Measurements from ENCODE around the gene ALDH1A3. TPM values are rescaled to one million over a fixed set of nuclear protein-coding genes. Genes with fewer than 3 reads are reported as not detected.

The ALDH1A3 gene
- total RNA-seq, 1 donor from 2014 or later, result 210 TPM

DNA sequence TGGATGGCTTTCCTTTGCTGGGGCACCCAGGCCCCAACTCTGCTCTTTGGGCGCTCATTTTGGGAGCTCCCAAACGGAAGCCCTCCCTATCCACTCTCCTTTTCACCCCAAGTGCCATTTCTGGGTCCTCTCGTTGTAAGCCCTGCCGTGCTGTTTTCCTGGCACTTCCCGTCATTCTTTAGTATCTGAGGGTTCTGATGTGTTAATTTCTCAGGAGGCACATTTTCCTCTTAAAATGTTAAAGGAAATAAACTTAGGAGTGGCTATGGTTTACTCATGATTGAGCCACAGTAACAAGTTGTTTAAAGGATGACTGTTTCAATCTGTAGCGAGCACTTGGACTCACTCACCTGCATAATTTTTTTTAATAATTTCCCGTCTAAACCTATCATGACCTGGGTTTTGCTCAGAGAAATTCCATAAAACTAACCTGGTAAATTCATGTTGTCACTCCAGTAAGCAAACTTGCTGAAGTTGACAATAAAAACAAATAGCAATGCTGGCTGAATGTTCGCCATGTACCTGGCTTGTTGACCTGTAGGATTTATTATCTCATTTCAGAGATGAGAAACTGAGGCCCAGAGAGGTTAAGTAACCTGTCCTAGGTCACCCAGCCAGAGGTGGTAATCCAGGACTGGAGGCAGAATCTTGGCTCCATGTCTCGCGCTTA is 10.6 kb downstream of the ALDH1A3 start:
- TF ChIP-seq CTCF (IDR thresholded peaks at IDR 0.05; ENCODE audit: insufficient read depth, low read length, poor library complexity, severe bottlenecking), result no peak
- DNase-seq (ENCODE audit: low read depth), result no peak
- Histone ChIP-seq H3K4me3 (ENCODE audit: low read depth, low read length) (no peak overlapping the region), H3K36me3 (ENCODE audit: control insufficient read depth, insufficient read depth, low read length) (peaks cover 1% of the 10 kb centered on the region), H3K27me3 (ENCODE audit: control insufficient read depth, insufficient read depth, low read length) (no peaks in the 10 kb centered on the region)

GRCh38 chr15:100890850-100891249 is 11.2 kb downstream of the ALDH1A3 start:
- H3K4me3 ChIP-seq (ENCODE audit: low read depth, low read length), result no peak overlapping the region
- peaks cover 1% of the 10 kb centered on the region for H3K36me3 ChIP-seq (ENCODE audit: control insufficient read depth, insufficient read depth, low read length)
- no peak for TF ChIP-seq CTCF (IDR thresholded peaks at IDR 0.05; ENCODE audit: insufficient read depth, low read length, poor library complexity, severe bottlenecking)
- no peak for DNase-seq (ENCODE audit: low read depth)
- no peaks in the 10 kb centered on the region for H3K27me3 ChIP-seq (ENCODE audit: control insufficient read depth, insufficient read depth, low read length)

DNA sequence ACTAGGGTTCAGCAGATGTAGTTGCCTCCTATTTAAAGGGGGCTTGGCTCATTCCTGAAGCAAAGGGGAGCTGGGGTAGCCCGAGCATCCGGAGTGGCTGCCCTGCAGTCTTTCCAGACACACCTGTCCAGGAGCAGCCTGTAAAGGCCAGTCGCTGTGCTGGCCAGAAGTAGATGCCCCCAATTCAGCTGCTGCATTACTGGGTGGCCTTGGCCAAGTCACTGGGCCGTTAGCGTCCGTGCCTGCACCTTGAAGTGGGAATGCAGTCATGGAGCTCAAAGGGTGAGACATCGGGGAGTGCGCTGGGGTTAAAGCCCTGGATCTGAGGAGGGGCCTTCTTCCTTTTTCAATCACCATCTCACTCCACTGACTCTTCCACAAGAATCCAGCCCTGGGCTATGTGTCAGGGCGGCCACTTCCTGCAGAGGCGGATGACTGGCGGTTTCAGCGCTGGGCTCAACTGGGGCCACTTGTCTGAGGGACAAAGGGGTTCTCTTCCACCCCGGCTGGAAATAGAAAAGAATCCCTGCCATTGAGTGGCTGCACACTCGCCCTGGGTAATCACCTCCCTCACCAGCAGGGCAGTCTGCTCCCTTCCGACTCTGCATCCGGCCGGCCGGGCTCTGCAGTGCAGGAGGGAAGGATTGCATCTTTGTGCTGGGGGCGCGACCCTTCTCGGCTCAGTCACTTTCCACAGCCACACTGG is 11.8 kb downstream of the ALDH1A3 start:
- H3K4me3 ChIP-seq (ENCODE audit: low read depth, low read length), result no peak overlapping the region
- peaks cover 1% of the 10 kb centered on the region for H3K36me3 ChIP-seq (ENCODE audit: control insufficient read depth, insufficient read depth, low read length)
- no peak for DNase-seq (ENCODE audit: low read depth)
- H3K27me3 ChIP-seq (ENCODE audit: control insufficient read depth, insufficient read depth, low read length), result no peaks in the 10 kb centered on the region
- TF ChIP-seq CTCF (IDR thresholded peaks at IDR 0.05; ENCODE audit: insufficient read depth, low read length, poor library complexity, severe bottlenecking), result no peak

- DNase-seq (ENCODE audit: low read depth), result no peak
- no peak overlapping the region for H3K4me3 ChIP-seq (ENCODE audit: low read depth, low read length)
- peaks cover 1% of the 10 kb centered on the region for H3K36me3 ChIP-seq (ENCODE audit: control insufficient read depth, insufficient read depth, low read length)
- H3K27me3 ChIP-seq (ENCODE audit: control insufficient read depth, insufficient read depth, low read length), result no peaks in the 10 kb centered on the region
- no peak for TF ChIP-seq CTCF (IDR thresholded peaks at IDR 0.05; ENCODE audit: insufficient read depth, low read length, poor library complexity, severe bottlenecking)
These were observed 12.4 kb downstream of the ALDH1A3 start for GRCh38 chr15:100892013-100892355.

- peaks cover 1% of the 10 kb centered on the region for H3K36me3 ChIP-seq (ENCODE audit: control insufficient read depth, insufficient read depth, low read length)
- DNase-seq (ENCODE audit: low read depth), result no peak
- no peaks in the 10 kb centered on the region for H3K27me3 ChIP-seq (ENCODE audit: control insufficient read depth, insufficient read depth, low read length)
- no peak overlapping the region for H3K4me3 ChIP-seq (ENCODE audit: low read depth, low read length)
- no peak for TF ChIP-seq CTCF (IDR thresholded peaks at IDR 0.05; ENCODE audit: insufficient read depth, low read length, poor library complexity, severe bottlenecking)
These were observed 13.8 kb downstream of the ALDH1A3 start for GRCh38 chr15:100893261-100893963.

Data from kidney epithelial cell (primary cell).